Smooth muscle cell (in vitro differentiated cells): ENCODE measurements around the gene EPC2. TPM values are rescaled to one million over a fixed set of nuclear protein-coding genes. Genes with fewer than 3 reads are reported as not detected.
"Not testable (repeated sequence)": the region's sequence is repeated elsewhere in the genome, so short reads cannot be mapped to it uniquely, and the experiment has no call there.

Experiments used
- DNase-seq: peaks from one replicate; lab custom pipeline; 2025; ENCODE audit not compliant: unreplicated experiment; lab: John Stamatoyannopoulos, UW
- H2AFZ ChIP-seq: fragments of 200-600 bp; sonication (generic); 2 replicates; pipeline ENCODE4 v1.6.0; 2016; ENCODE audit warnings: antibody characterized with exemption, low read depth, mild to moderate bottlenecking
- H3F3A ChIP-seq: fragments of 200-600 bp; sonication (generic); 2 replicates; pipeline ENCODE4 v1.6.0; 2017; ENCODE audit warnings: antibody characterized with exemption, low read depth
- H3K27ac ChIP-seq: fragments of 200-600 bp; sonication (generic); 2 replicates; pipeline ENCODE4 v1.5.1; 2016; ENCODE audit warnings: low read depth, mild to moderate bottlenecking
- H3K27me3 ChIP-seq: fragments of 200-600 bp; sonication (generic); 2 replicates; pipeline ENCODE4 v1.6.1; 2016; ENCODE audit warnings: low read depth, mild to moderate bottlenecking
- H3K36me3 ChIP-seq: fragments of 200-600 bp; sonication (generic); 2 replicates; pipeline ENCODE4 v1.5.1; 2016; ENCODE audit warnings: low read depth
- H3K4me1 ChIP-seq: fragments of 200-600 bp; sonication (generic); 2 replicates; pipeline ENCODE4 v1.5.1; 2016; ENCODE audit warnings: low read depth
- H3K4me2 ChIP-seq: fragments of 200-600 bp; sonication (generic); 2 replicates; pipeline ENCODE4 v1.6.0; 2016; ENCODE audit warnings: mild to moderate bottlenecking
- H3K4me3 ChIP-seq: fragments of 200-600 bp; sonication (generic); 2 replicates; pipeline ENCODE4 v1.5.1; 2016; ENCODE audit warnings: mild to moderate bottlenecking
- H3K79me2 ChIP-seq: fragments of 200-600 bp; sonication (generic); 2 replicates; pipeline ENCODE4 v1.6.0; 2016; ENCODE audit warnings: low read depth, mild to moderate bottlenecking
- H3K9ac ChIP-seq: fragments of 200-600 bp; sonication (generic); 2 replicates; pipeline ENCODE4 v1.6.0; 2016; ENCODE audit warnings: low read depth
- H3K9me3 ChIP-seq: fragments of 200-600 bp; sonication (generic); replicated peaks from 2 replicates; pipeline ENCODE4 v1.5.1; 2016; ENCODE audit warnings: low read depth
- H4K20me1 ChIP-seq: fragments of 200-600 bp; sonication (generic); 2 replicates; pipeline ENCODE4 v1.6.0; 2016; ENCODE audit warnings: low read depth
- CTCF ChIP-seq: fragments of 200-600 bp; sonication (generic); IDR thresholded peaks from 2 replicates; pipeline ENCODE4 v1.5.1; 2017; ENCODE audit warnings: borderline replicate concordance, mild to moderate bottlenecking, antibody characterized with exemption; ENCODE audit not compliant: insufficient read depth, poor library complexity, severe bottlenecking
- WGBS: methylation state at CpG from one replicate; pipeline ENCODE4 v1.1.7; 2016; ENCODE audit warnings: low lambda C conversion rate; 5-methylcytosine and 5-hydroxymethylcytosine counted together
- polyA plus RNA-seq: library from polyadenylated mRNA; unstranded; fragments of >200 nt; fragmentation: Nextera tagmentation; extraction: Ambion mirVana; gene quantifications from 2 replicates; pipeline ENCODE4 v1.2.1, GENCODE V29; 2016
- total RNA-seq: library from RNA; depleted of rRNA; stranded (reverse); fragments of >200 nt; gene quantifications from 2 replicates; pipeline ENCODE4 v1.2.3, GENCODE V29; 2014

The EPC2 gene
- total and polyA plus RNA-seq, 2 experiments from 2014 or later = 2.7 to 26.7 TPM

GRCh38 chr2:148675708-148676107, 31.2 kb downstream of the EPC2 start:
- Histone ChIP-seq H3K9me3 (no peaks in the 10 kb centered on the region), H4K20me1 (peaks cover 86% of the 10 kb centered on the region), H3K9ac (no peak overlapping the region), H3K79me2 (peaks cover 89% of the 10 kb centered on the region), H3K4me2 (no peak overlapping the region), H2AFZ (no peak overlapping the region), H3K4me3 (no peak overlapping the region), H3F3A (no peaks in the 10 kb centered on the region), H3K36me3 (no peaks in the 10 kb centered on the region), H3K27me3 (no peaks in the 10 kb centered on the region), H3K4me1 (peaks cover 6% of the 10 kb centered on the region), H3K27ac (no peak overlapping the region)
- TF ChIP-seq CTCF = no peak
- no peak for DNase-seq
- 73% methylated on average over 4 of the region's 4 CpGs for WGBS

- H4K20me1 ChIP-seq = peaks cover 86% of the 10 kb centered on the region
- not testable (repeated sequence) for H3F3A ChIP-seq, H3K4me2 ChIP-seq, H2AFZ ChIP-seq, DNase-seq, H3K4me1 ChIP-seq, H3K27me3 ChIP-seq, H3K9ac ChIP-seq, H3K36me3 ChIP-seq, H3K27ac ChIP-seq, H3K4me3 ChIP-seq, H3K9me3 ChIP-seq
- WGBS = 96% methylated on average over 31 of the region's 31 CpGs
- H3K79me2 ChIP-seq = peaks cover 89% of the 10 kb centered on the region
Measured at GRCh38 chr2:148678302-148679179, 34.0 kb downstream of the EPC2 start.

GRCh38 chr2:148680462-148680861, 35.9 kb downstream of the EPC2 start:
- peaks cover 86% of the 10 kb centered on the region for H4K20me1 ChIP-seq

GRCh38 chr2:148681443-148681842, 36.9 kb downstream of the EPC2 start:
- Histone ChIP-seq H3K36me3 (no peaks in the 10 kb centered on the region), H3K4me1 (no peaks in the 10 kb centered on the region), H3K4me3 (no peak overlapping the region), H3K27me3 (no peaks in the 10 kb centered on the region), H3K9me3 (no peaks in the 10 kb centered on the region), H2AFZ (no peak overlapping the region), H4K20me1 (peaks cover 86% of the 10 kb centered on the region), H3K79me2 (peaks cover 89% of the 10 kb centered on the region), H3K27ac (no peak overlapping the region), H3K4me2 (no peak overlapping the region), H3K9ac (no peak overlapping the region), H3F3A (no peaks in the 10 kb centered on the region)
- no peak for TF ChIP-seq CTCF
- DNase-seq = no peak
- 88% methylated on average over 5 of the region's 5 CpGs for WGBS

More at GRCh38 chr2:148680462-148680861, 35.9 kb downstream of the EPC2 start:
- Histone ChIP-seq H3K27ac (no peak overlapping the region), H3K9me3 (no peaks in the 10 kb centered on the region), H3K4me3 (no peak overlapping the region), H3K4me1 (no peaks in the 10 kb centered on the region), H3K4me2 (no peak overlapping the region), H3K9ac (no peak overlapping the region), H3K27me3 (no peaks in the 10 kb centered on the region), H3F3A (no peaks in the 10 kb centered on the region), H2AFZ (no peak overlapping the region), H3K79me2 (peaks cover 89% of the 10 kb centered on the region), H3K36me3 (no peaks in the 10 kb centered on the region)
- DNase-seq = no peak
- 93% methylated on average over 3 of the region's 3 CpGs for WGBS
- TF ChIP-seq CTCF = no peak

- peaks cover 89% of the 10 kb centered on the region for H3K79me2 ChIP-seq
- DNase-seq, H3K4me1 ChIP-seq, H3K9me3 ChIP-seq, H3K27ac ChIP-seq, H3K9ac ChIP-seq, H3K4me2 ChIP-seq, H3F3A ChIP-seq, H3K36me3 ChIP-seq, H2AFZ ChIP-seq, H3K27me3 ChIP-seq, H3K4me3 ChIP-seq: not testable (repeated sequence)
- H4K20me1 ChIP-seq = peaks cover 86% of the 10 kb centered on the region
- WGBS = 96% methylated on average over 6 of the region's 6 CpGs
Measured at GRCh38 chr2:148681862-148682261, 37.3 kb downstream of the EPC2 start.
